Keratinocyte (primary cell): ENCODE data around the gene ARHGAP6. TPM values are rescaled to one million over a fixed set of nuclear protein-coding genes. Genes with fewer than 3 reads are reported as not detected.

Experiments
- DNase-seq: peaks from one replicate; pipeline ENCODE4 v3.0.0-alpha.2; 2011; ENCODE audit warnings: low read depth, missing footprints, low spot score
- FAIRE-seq: peaks from 2 replicates; lab custom pipeline; 2011; peaks lifted over from hg19 to GRCh38; lab: Jason Lieb, UNC
- H2AFZ ChIP-seq: 2 replicates; pipeline ENCODE4 v1.6.0; 2012; ENCODE audit warnings: low read length, control low read depth, inconsistent platforms; ENCODE audit not compliant: control insufficient read depth
- H3K27ac ChIP-seq: 2 replicates; pipeline ENCODE4 v1.5.1; 2011; ENCODE audit warnings: low read length; ENCODE audit not compliant: control insufficient read depth, insufficient read depth
- H3K27me3 ChIP-seq: 3 replicates; pipeline ENCODE4 v1.6.0; 2011; ENCODE audit warnings: low read length; ENCODE audit not compliant: control insufficient read depth, insufficient read depth; ENCODE audit errors: extremely low read depth
- H3K36me3 ChIP-seq, 2 experiments: 2 replicates in 1 of 2; 3 replicates in 1 of 2; pipeline ENCODE4 v1.5.1; 2011; ENCODE audit warnings: low read length in 2 of 2, mild to moderate bottlenecking in 1 of 2; ENCODE audit not compliant: control insufficient read depth in 2 of 2, insufficient read depth in 2 of 2; ENCODE audit errors: extremely low read depth in 1 of 2
- H3K4me1 ChIP-seq: 3 replicates; pipeline ENCODE4 v1.5.1; 2011; ENCODE audit warnings: low read length; ENCODE audit not compliant: control insufficient read depth, insufficient read depth; ENCODE audit errors: extremely low read depth
- H3K4me2 ChIP-seq: 3 replicates; pipeline ENCODE4 v1.6.0; 2011; ENCODE audit warnings: low read depth, low read length; ENCODE audit not compliant: control insufficient read depth, insufficient read depth; ENCODE audit errors: extremely low read depth
- H3K4me3 ChIP-seq, 3 experiments: fragments of 200-600 bp in 1 of 3; sonication (generic) in 1 of 3; 2 replicates in 2 of 3; 3 replicates in 1 of 3; pipeline ENCODE4 v1.5.1; 2011 to 2016; ENCODE audit warnings: low read length in 3 of 3, mild to moderate bottlenecking in 3 of 3, control low read depth in 2 of 3, inconsistent platforms in 1 of 3, low read depth in 1 of 3, mixed read lengths in 1 of 3, mixed run types in 1 of 3, moderate library complexity in 1 of 3; ENCODE audit not compliant: control insufficient read depth in 2 of 3, insufficient read depth in 2 of 3; ENCODE audit errors: extremely low read depth in 1 of 3
- H3K79me2 ChIP-seq: 2 replicates; pipeline ENCODE4 v1.6.0; 2012; ENCODE audit warnings: low read length; ENCODE audit not compliant: control insufficient read depth, insufficient read depth
- H3K9ac ChIP-seq: 3 replicates; pipeline ENCODE4 v1.6.0; 2011; ENCODE audit warnings: low read length; ENCODE audit not compliant: control insufficient read depth, insufficient read depth; ENCODE audit errors: extremely low read depth
- H3K9me1 ChIP-seq: 3 replicates; pipeline ENCODE4 v1.6.0; 2011; ENCODE audit warnings: low read length; ENCODE audit not compliant: control insufficient read depth, insufficient read depth; ENCODE audit errors: extremely low read depth
- H3K9me3 ChIP-seq: 2 replicates; pipeline ENCODE4 v1.5.1; 2012; ENCODE audit warnings: low read depth, low read length; ENCODE audit not compliant: control insufficient read depth
- H4K20me1 ChIP-seq: 3 replicates; pipeline ENCODE4 v1.6.0; 2011; ENCODE audit warnings: low read length; ENCODE audit not compliant: control insufficient read depth, insufficient read depth; ENCODE audit errors: extremely low read depth
- EZH2 ChIP-seq: IDR thresholded peaks from one replicate; pipeline ENCODE4 v1.6.1; 2012; ENCODE audit warnings: inconsistent platforms, mild to moderate bottlenecking, low read length, moderate library complexity
- dilution Hi-C: fragments of 300-500 bp; cut with MboI; formaldehyde crosslinking; loops from one replicate; pipeline ENCODE4 v1.7.0; 2020; ENCODE audit warnings: low sequenced_read_pairs; ENCODE audit not compliant: extremely low pct_ligation_motif_present
- polyA plus RNA-seq, 5 experiments: library from polyadenylated mRNA; depleted of rRNA in 3 of 5; stranded (reverse) in 3 of 5; stranded (forward) in 1 of 5; unstranded in 1 of 5; fragments of >200 nt; gene quantifications; 1 replicate in 1 of 5; 2 replicates in 3 of 5; 3 replicates in 1 of 5; pipeline versions ENCODE4 v1.2.1 to v1.2.3, GENCODE V29; 2011 to 2012; ENCODE audit warnings: missing spikeins in 2 of 5, low read depth in 1 of 5, low replicate concordance in 1 of 5
- TF ChIP-seq, protein P1 (sequence below), 3 experiments: IDR thresholded peaks in 1 of 3; conservative IDR thresholded peaks in 1 of 3; optimal IDR thresholded peaks in 1 of 3; 2 replicates in 2 of 3; 3 replicates in 1 of 3; pipeline versions ENCODE3 to v1.5.1; 2011; ENCODE audit warnings: low read length in 3 of 3, mild to moderate bottlenecking in 3 of 3, moderate library complexity in 2 of 3, control low read depth in 1 of 3, inconsistent platforms in 1 of 3; ENCODE audit not compliant: insufficient read depth in 2 of 3; ENCODE audit errors: extremely low read depth in 1 of 3

The ARHGAP6 gene
- polyA plus RNA-seq, 1 donor (not counting 4 experiments of a cell fraction or from before 2014, with no cell fraction given), result 0.01 TPM

DNA sequence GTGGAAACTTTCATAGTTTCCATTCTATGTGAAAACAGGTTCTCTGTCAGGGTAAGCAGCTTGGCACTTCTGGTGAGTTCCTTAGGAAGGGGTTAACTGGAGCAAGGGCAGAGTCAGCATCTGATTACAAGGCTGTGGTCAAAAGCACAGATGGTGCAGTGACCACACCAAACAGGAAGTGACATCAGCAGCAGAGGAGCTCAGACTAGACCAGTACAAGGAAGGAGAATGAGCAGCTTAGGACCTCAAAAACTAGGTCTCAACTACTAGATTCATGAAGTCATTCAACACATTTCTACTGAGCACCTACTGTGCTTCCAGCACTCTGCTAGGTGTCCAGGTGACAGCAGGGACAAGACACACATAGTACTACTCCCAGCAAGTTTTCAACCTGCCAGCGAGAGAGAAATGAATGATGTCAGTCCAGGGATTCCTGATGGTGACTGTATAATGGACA is 242.3 kb downstream of the ARHGAP6 start:
- Histone ChIP-seq H3K9me3 (no peaks in the 10 kb centered on the region), H3K9ac (no peak overlapping the region), H3K27ac (no peak overlapping the region), H2AFZ (no peak overlapping the region), H3K4me1 (no peaks in the 10 kb centered on the region), H3K9me1 (no peaks in the 10 kb centered on the region), H3K27me3 (no peaks in the 10 kb centered on the region), H3K79me2 (no peaks in the 10 kb centered on the region), H3K4me3 (no peak overlapping the region), H3K36me3 (no peaks in the 10 kb centered on the region), H3K4me2 (no peak overlapping the region), H4K20me1 (no peaks in the 10 kb centered on the region)
- dilution Hi-C loops, result no loop called here
- no peak for DNase-seq
- no peak for TF ChIP-seq EZH2
- TF ChIP-seq, protein P1, sequence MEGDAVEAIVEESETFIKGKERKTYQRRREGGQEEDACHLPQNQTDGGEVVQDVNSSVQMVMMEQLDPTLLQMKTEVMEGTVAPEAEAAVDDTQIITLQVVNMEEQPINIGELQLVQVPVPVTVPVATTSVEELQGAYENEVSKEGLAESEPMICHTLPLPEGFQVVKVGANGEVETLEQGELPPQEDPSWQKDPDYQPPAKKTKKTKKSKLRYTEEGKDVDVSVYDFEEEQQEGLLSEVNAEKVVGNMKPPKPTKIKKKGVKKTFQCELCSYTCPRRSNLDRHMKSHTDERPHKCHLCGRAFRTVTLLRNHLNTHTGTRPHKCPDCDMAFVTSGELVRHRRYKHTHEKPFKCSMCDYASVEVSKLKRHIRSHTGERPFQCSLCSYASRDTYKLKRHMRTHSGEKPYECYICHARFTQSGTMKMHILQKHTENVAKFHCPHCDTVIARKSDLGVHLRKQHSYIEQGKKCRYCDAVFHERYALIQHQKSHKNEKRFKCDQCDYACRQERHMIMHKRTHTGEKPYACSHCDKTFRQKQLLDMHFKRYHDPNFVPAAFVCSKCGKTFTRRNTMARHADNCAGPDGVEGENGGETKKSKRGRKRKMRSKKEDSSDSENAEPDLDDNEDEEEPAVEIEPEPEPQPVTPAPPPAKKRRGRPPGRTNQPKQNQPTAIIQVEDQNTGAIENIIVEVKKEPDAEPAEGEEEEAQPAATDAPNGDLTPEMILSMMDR (optimal IDR thresholded peaks at IDR 0.05 in 1 of 3, IDR thresholded peaks at IDR 0.05 in 1 of 3, conservative IDR thresholded peaks at IDR 0.05 in 1 of 3; ENCODE audit: extremely low read depth in 1 of 3, insufficient read depth in 2 of 3, low read length in 3 of 3), result no peak
- no peak for FAIRE-seq

DNA sequence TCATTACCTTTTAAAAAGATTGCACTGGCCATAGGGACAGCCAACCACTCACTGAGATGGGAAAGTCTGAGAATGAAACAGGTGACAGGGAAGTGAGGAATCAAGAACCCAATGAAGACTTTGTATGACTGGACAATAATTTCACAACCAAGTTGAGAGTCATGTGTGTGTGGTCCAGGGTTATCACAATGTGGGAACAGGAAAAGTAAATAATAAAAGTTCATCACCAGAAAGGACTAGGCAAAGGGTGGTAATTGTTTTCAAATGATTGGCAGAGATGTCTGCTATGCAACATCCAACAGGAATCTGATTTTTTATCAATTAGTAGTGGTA is 243.2 kb downstream of the ARHGAP6 start:
- DNase-seq, result no peak
- Histone ChIP-seq H3K4me3 (no peak overlapping the region), H3K79me2 (no peaks in the 10 kb centered on the region), H4K20me1 (no peaks in the 10 kb centered on the region), H3K4me2 (no peak overlapping the region), H3K27me3 (no peaks in the 10 kb centered on the region), H3K36me3 (no peaks in the 10 kb centered on the region), H3K27ac (no peak overlapping the region), H3K9me3 (no peaks in the 10 kb centered on the region), H3K9ac (no peak overlapping the region), H3K9me1 (no peaks in the 10 kb centered on the region), H3K4me1 (no peaks in the 10 kb centered on the region), H2AFZ (no peak overlapping the region)
- TF ChIP-seq, protein P1 (optimal IDR thresholded peaks at IDR 0.05 in 1 of 3, IDR thresholded peaks at IDR 0.05 in 1 of 3, conservative IDR thresholded peaks at IDR 0.05 in 1 of 3; ENCODE audit: extremely low read depth in 1 of 3, insufficient read depth in 2 of 3, low read length in 3 of 3), result no peak
- no peak for TF ChIP-seq EZH2
- dilution Hi-C loops, result no loop called here
- FAIRE-seq, result no peak
